Kidney (tissue), 14 donors: ENCODE measurements around the gene LYPD3. TPM values are rescaled to one million over a fixed set of nuclear protein-coding genes. Genes with fewer than 3 reads are reported as not detected.

Experiments used
- DNase-seq, 5 donors: peaks; one replicate each; pipeline ENCODE4 v3.0.0-alpha.2; 2013 to 2020
- FAIRE-seq: peaks from 2 replicates; lab custom pipeline; 2012; peaks lifted over from hg19 to GRCh38; lab: Jason Lieb, UNC
- H3K27ac ChIP-seq, 2 donors: one replicate each; pipeline ENCODE4 v1.7.0; 2013; ENCODE audit warnings: low read depth in 2 of 2, low read length in 2 of 2, inconsistent platforms in 1 of 2
- H3K27me3 ChIP-seq: one replicate; pipeline ENCODE4 v1.7.1; 2013; ENCODE audit warnings: low read length, inconsistent platforms; ENCODE audit not compliant: control insufficient read depth, insufficient read depth
- H3K36me3 ChIP-seq, 3 donors: one replicate each; pipeline versions ENCODE4 v1.7.0 to v1.7.1; 2013; ENCODE audit warnings: low read length in 3 of 3, control low read depth in 1 of 3, inconsistent platforms in 1 of 3; ENCODE audit not compliant: insufficient read depth in 3 of 3, control insufficient read depth in 2 of 3
- H3K4me1 ChIP-seq, 3 donors: one replicate each; pipeline versions ENCODE4 v1.7.0 to v1.7.1; 2013; ENCODE audit warnings: low read length in 3 of 3, inconsistent platforms in 1 of 3, low read depth in 1 of 3; ENCODE audit not compliant: control insufficient read depth in 2 of 3, insufficient read depth in 2 of 3
- H3K4me3 ChIP-seq, 3 donors: one replicate each; pipeline versions ENCODE4 v1.7.0 to v1.8.1; 2013; ENCODE audit warnings: low read length in 3 of 3, control low read depth in 1 of 3, inconsistent platforms in 1 of 3
- H3K9ac ChIP-seq, 3 donors: one replicate each; pipeline versions ENCODE4 v1.7.0 to v1.7.1; 2013; ENCODE audit warnings: low read length in 3 of 3, control low read depth in 1 of 3, inconsistent platforms in 1 of 3
- H3K9me3 ChIP-seq, 3 donors: one replicate each; pipeline versions ENCODE4 v1.7.0 to v1.7.1; 2013; ENCODE audit warnings: low read length in 3 of 3, control low read depth in 1 of 3, inconsistent platforms in 1 of 3; ENCODE audit not compliant: control insufficient read depth in 2 of 3, insufficient read depth in 1 of 3
- CTCF ChIP-seq: IDR thresholded peaks from 3 replicates; pipeline ENCODE4 v1.5.1; 2012; ENCODE audit warnings: mild to moderate bottlenecking, moderate library complexity, borderline replicate concordance; ENCODE audit not compliant: insufficient read depth; ENCODE audit errors: extremely low read depth
- intact Hi-C: fragments of 100-400 bp; cut with DNase I; formaldehyde crosslinking; loops from one replicate; pipeline ENCODE4 v1.11.1; 2022
- polyA plus RNA-seq: library from polyadenylated mRNA; stranded (reverse); fragments of 350-450 nt; fragmentation: Illumina TruSeq; extraction: RNeasy Lipid Tissue Mini Kit (QIAGEN cat#74804); gene quantifications from one replicate; pipeline ENCODE4 v1.2.3, GENCODE V29; 2014; ENCODE audit warnings: low read depth, low replicate concordance; ENCODE audit not compliant: insufficient read depth
- total RNA-seq: library from RNA; stranded (reverse); fragmentation: NEBNext Ultra II Directional; extraction: Animal tissue kit (Norgen Biotek cat#: 25700); gene quantifications from one replicate; pipeline ENCODE4 v1.2.1, GENCODE V29; 2021
- donor health status: control.
- donor health status: control.
- donor health status: control.
- donor health status: control.
- donor health status: control.
- donor health status: DM: yes; HTN: yes; CAD: no.
- donor health status: Normal renal cell carcinoma (clear cell type).

LYPD3 gene
- total and polyA plus RNA-seq, 2 donors from 2014 or later, result 1.7 to 2.2 TPM

DNA sequence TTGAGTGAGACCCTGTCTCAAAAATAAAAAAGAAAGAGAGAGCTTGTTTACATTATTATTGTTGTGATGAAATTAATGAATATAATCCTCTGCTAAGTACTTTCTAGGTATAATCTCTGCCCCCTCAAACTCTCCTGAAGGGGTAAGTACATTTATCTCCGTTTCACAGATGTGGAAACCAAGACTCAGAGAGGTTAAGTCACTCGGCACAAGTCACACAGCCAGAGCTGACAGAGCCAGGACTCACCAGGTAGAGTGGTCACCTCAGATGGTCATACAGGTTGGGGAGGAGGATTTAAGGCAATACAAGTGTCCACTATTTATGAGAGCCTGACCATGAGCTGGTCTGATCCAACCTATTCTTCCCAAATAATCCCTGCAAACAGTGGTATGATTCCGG lies 15.2 kb upstream of the LYPD3 start:
- H3K27ac ChIP-seq, result no peak overlapping the region
- no peak for DNase-seq
- no peak overlapping the region for H3K4me3 ChIP-seq
- H3K27me3 ChIP-seq, result no peaks in the 10 kb centered on the region
- TF ChIP-seq CTCF, result no peak
- H3K9me3 ChIP-seq, result no peaks in the 10 kb centered on the region
- no peak overlapping the region for H3K9ac ChIP-seq
- no peak for FAIRE-seq
- intact Hi-C loops, result no loop called here
- no peaks in the 10 kb centered on the region for H3K4me1 ChIP-seq
- H3K36me3 ChIP-seq, result peaks cover 0 to 5% (median 0%) of the 10 kb centered on the region in 3 donors

- Histone ChIP-seq H3K36me3 (peaks cover 0 to 5% (median 0%) of the 10 kb centered on the region in 3 donors), H3K4me1 (no peaks in the 10 kb centered on the region), H3K27ac (no peak overlapping the region), H3K9me3 (no peaks in the 10 kb centered on the region), H3K9ac (no peak overlapping the region), H3K27me3 (no peaks in the 10 kb centered on the region), H3K4me3 (no peak overlapping the region)
- no peak for FAIRE-seq
- intact Hi-C loops, result no loop called here
- DNase-seq, result peak in 1 of 5 donors; percentile 2
- no peak for TF ChIP-seq CTCF
Measured at GRCh38 chr19:43479961-43480561, 14.7 kb upstream of the LYPD3 start.

DNA sequence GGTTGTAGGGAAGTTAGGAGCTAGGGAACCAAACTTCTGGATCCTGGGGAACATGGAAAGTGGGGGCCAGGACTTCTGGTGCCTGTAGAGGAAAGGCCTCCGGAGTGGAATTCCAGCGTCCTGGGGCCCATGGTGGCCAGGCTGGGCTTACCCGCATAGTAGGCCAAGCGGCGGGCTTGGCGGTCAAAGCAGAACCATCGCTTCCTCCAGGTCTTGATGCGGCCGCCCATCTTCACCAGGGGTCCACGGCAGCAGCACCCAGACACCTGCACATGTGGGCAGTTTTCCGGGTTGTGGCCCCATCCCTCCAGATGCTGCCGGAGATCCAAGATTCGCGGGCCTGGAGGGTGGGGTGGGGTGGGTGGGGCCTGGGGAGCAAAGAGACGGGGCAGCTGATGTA lies 13.8 kb upstream of the LYPD3 start:
- Histone ChIP-seq H3K4me1 (no peaks in the 10 kb centered on the region), H3K4me3 (no peak overlapping the region), H3K27me3 (no peaks in the 10 kb centered on the region), H3K9me3 (no peaks in the 10 kb centered on the region), H3K27ac (no peak overlapping the region), H3K9ac (no peak overlapping the region), H3K36me3 (peaks cover 0 to 5% (median 0%) of the 10 kb centered on the region in 3 donors)
- TF ChIP-seq CTCF, result no peak
- DNase-seq, result peak in 1 of 5 donors; percentile 51
- no peak for FAIRE-seq
- intact Hi-C loops, result no loop called here

- H3K27ac ChIP-seq, result no peak overlapping the region
- no peak overlapping the region for H3K9ac ChIP-seq
- FAIRE-seq, result no peak
- H3K4me3 ChIP-seq, result no peak overlapping the region
- peaks cover 0 to 5% (median 0%) of the 10 kb centered on the region in 3 donors for H3K36me3 ChIP-seq
- DNase-seq, result peak in 1 of 5 donors; percentile 6
- no peak for TF ChIP-seq CTCF
- intact Hi-C loops, result no loop called here
- H3K27me3 ChIP-seq, result no peaks in the 10 kb centered on the region
- no peaks in the 10 kb centered on the region for H3K9me3 ChIP-seq
- no peaks in the 10 kb centered on the region for H3K4me1 ChIP-seq
Measured at GRCh38 chr19:43478323-43478722, 12.9 kb upstream of the LYPD3 start.
